WTC11 (cell line): ENCODE measurements around the gene OR4N5. TPM values are rescaled to one million over a fixed set of nuclear protein-coding genes. Genes with fewer than 3 reads are reported as not detected.
"Not testable (repeated sequence)": the region's sequence is repeated elsewhere in the genome, so short reads cannot be mapped to it uniquely, and the experiment has no call there.

Source experiments
- ATAC-seq: fragments of 200-7000 bp; cut with Tn5 transposase; 2 replicates; pipeline ENCODE4 v1.10.0; 2021; ENCODE audit warnings: mild to moderate bottlenecking, moderate library complexity
- CTCF ChIA-PET: fragments of 300-600 bp; sonication (Branson Sonifier 250); formaldehyde crosslinking; loops from one replicate; lab custom pipeline; 2021; ENCODE audit warnings: antibody characterized with exemption; lab: Charles Lee
- POLR2A ChIA-PET: fragments of 350-600 bp; sonication (Branson Sonifier 250); formaldehyde crosslinking; loops from one replicate; lab custom pipeline; 2021; ENCODE audit warnings: antibody characterized with exemption; lab: Charles Lee
- DNase-seq: peaks from one replicate; pipeline ENCODE4 v3.0.0; 2021; ENCODE audit warnings: low spot score
- H3K27ac Mint-ChIP-seq: 2 replicates; pipeline ENCODE4 v1.8.0; 2021; ENCODE audit warnings: mixed read lengths
- H3K27me3 Mint-ChIP-seq: 2 replicates; pipeline ENCODE4 v1.8.0; 2021; ENCODE audit warnings: low read depth, mild to moderate bottlenecking, moderate library complexity, mixed read lengths
- H3K36me3 Mint-ChIP-seq: 2 replicates; pipeline ENCODE4 v1.8.0; 2021; ENCODE audit warnings: mixed read lengths
- H3K4me1 Mint-ChIP-seq: 2 replicates; pipeline ENCODE4 v1.8.0; 2022; ENCODE audit warnings: mixed read lengths
- H3K4me3 Mint-ChIP-seq: 2 replicates; pipeline ENCODE4 v1.8.0; 2021; ENCODE audit warnings: mild to moderate bottlenecking, moderate library complexity, mixed read lengths
- H3K9me3 Mint-ChIP-seq: 2 replicates; pipeline ENCODE4 v1.8.0; 2021; ENCODE audit warnings: mixed read lengths
- CREB1 ChIP-seq: sonication (generic); formaldehyde crosslinking; IDR thresholded peaks from 2 replicates; pipeline ENCODE4 v1.8.0; 2023; ENCODE audit warnings: mild to moderate bottlenecking, missing genetic modification reagents
- EMX1 ChIP-seq: fragments of 250-450 bp; sonication (Bioruptor Pico); IDR thresholded peaks from 2 replicates; pipeline ENCODE4 v1.8.0; 2021; ENCODE audit warnings: mild to moderate bottlenecking
- ESRRA ChIP-seq: sonication (generic); formaldehyde crosslinking; IDR thresholded peaks from 2 replicates; pipeline ENCODE4 v1.8.1; 2022; ENCODE audit warnings: mild to moderate bottlenecking, missing genetic modification reagents, borderline replicate concordance
- FOXJ3 ChIP-seq: sonication (generic); formaldehyde crosslinking; IDR thresholded peaks from 2 replicates; pipeline ENCODE4 v1.9.0; 2021; ENCODE audit warnings: missing genetic modification reagents, mild to moderate bottlenecking, borderline replicate concordance
- FOXK1 ChIP-seq: sonication (generic); formaldehyde crosslinking; IDR thresholded peaks from 2 replicates; pipeline ENCODE4 v1.8.0; 2022; ENCODE audit warnings: mild to moderate bottlenecking, moderate library complexity, missing genetic modification reagents
- GABPB1 ChIP-seq: sonication (generic); formaldehyde crosslinking; IDR thresholded peaks from 2 replicates; pipeline ENCODE4 v1.8.1; 2023; ENCODE audit warnings: mild to moderate bottlenecking, missing genetic modification reagents
- MYBL2 ChIP-seq: sonication (generic); formaldehyde crosslinking; IDR thresholded peaks from 2 replicates; pipeline ENCODE4 v1.8.1; 2023; ENCODE audit warnings: mild to moderate bottlenecking, moderate library complexity, missing genetic modification reagents
- NR1H2 ChIP-seq: sonication (generic); formaldehyde crosslinking; IDR thresholded peaks from 2 replicates; pipeline ENCODE4 v1.9.0; 2021; ENCODE audit warnings: mild to moderate bottlenecking, moderate library complexity, missing genetic modification reagents
- OVOL2 ChIP-seq: fragments of 250-450 bp; sonication (Bioruptor Pico); IDR thresholded peaks from 2 replicates; pipeline ENCODE4 v1.9.0; 2021; ENCODE audit warnings: mild to moderate bottlenecking, borderline replicate concordance
- ZNF138 ChIP-seq: sonication (generic); formaldehyde crosslinking; conservative IDR thresholded peaks from 2 replicates; pipeline ENCODE4 v1.8.1; 2022; ENCODE audit warnings: mild to moderate bottlenecking, moderate library complexity, missing genetic modification reagents
- ZNF232 ChIP-seq: sonication (generic); formaldehyde crosslinking; IDR thresholded peaks from 2 replicates; pipeline ENCODE4 v1.8.0; 2022; ENCODE audit warnings: mild to moderate bottlenecking, missing genetic modification reagents
- ZNF263 ChIP-seq: sonication (generic); formaldehyde crosslinking; IDR thresholded peaks from 2 replicates; pipeline ENCODE4 v1.8.1; 2022; ENCODE audit warnings: low read depth, mild to moderate bottlenecking, moderate library complexity, missing genetic modification reagents
- ZNF317 ChIP-seq: sonication (generic); formaldehyde crosslinking; IDR thresholded peaks from 2 replicates; pipeline ENCODE4 v1.8.1; 2023; ENCODE audit warnings: low read depth, mild to moderate bottlenecking, moderate library complexity, missing genetic modification reagents, borderline replicate concordance
- ZNF416 ChIP-seq: fragments of 250-450 bp; sonication (Bioruptor Pico); IDR thresholded peaks from 2 replicates; pipeline ENCODE4 v1.9.0; 2021; ENCODE audit warnings: mild to moderate bottlenecking, inconsistent platforms
- ZNF423 ChIP-seq: fragments of 250-450 bp; sonication (Bioruptor Pico); IDR thresholded peaks from 2 replicates; pipeline ENCODE4 v2.1.2; 2022; ENCODE audit warnings: mild to moderate bottlenecking, moderate library complexity
- total RNA-seq: library from RNA; stranded (reverse); gene quantifications from 3 replicates; pipeline ENCODE4 v1.2.3, GENCODE V29; 2021
- TF ChIP-seq, protein P1 (sequence below): fragments of 200-600 bp; IDR thresholded peaks from 2 replicates; pipeline ENCODE4 v1.8.0; 2022; ENCODE audit warnings: antibody characterized with exemption
- TF ChIP-seq, protein P2 (sequence below): fragments of 250-450 bp; sonication (Bioruptor Pico); IDR thresholded peaks from 2 replicates; pipeline ENCODE4 v1.8.0; 2021; ENCODE audit warnings: mild to moderate bottlenecking
- TF ChIP-seq, protein P3 (sequence below): sonication (generic); formaldehyde crosslinking; IDR thresholded peaks from 2 replicates; pipeline ENCODE4 v1.8.0; 2022; ENCODE audit warnings: mild to moderate bottlenecking, missing genetic modification reagents
- TF ChIP-seq, protein P4 (sequence below): fragments of 250-450 bp; sonication (Bioruptor Pico); IDR thresholded peaks from 2 replicates; pipeline ENCODE4 v1.9.0; 2021; ENCODE audit warnings: moderate library complexity, mild to moderate bottlenecking, inconsistent platforms, borderline replicate concordance
- TF ChIP-seq, protein P5 (sequence below): sonication (generic); formaldehyde crosslinking; IDR thresholded peaks from 2 replicates; pipeline ENCODE4 v1.8.1; 2023; ENCODE audit warnings: mild to moderate bottlenecking, missing genetic modification reagents
- TF ChIP-seq, protein P6 (sequence below): fragments of 250-450 bp; sonication (Bioruptor Pico); IDR thresholded peaks from 2 replicates; pipeline ENCODE4 v1.9.0; 2021; ENCODE audit warnings: mild to moderate bottlenecking

The OR4N5 gene
- total RNA-seq, 1 experiment from 2014 or later = not detected

DNA sequence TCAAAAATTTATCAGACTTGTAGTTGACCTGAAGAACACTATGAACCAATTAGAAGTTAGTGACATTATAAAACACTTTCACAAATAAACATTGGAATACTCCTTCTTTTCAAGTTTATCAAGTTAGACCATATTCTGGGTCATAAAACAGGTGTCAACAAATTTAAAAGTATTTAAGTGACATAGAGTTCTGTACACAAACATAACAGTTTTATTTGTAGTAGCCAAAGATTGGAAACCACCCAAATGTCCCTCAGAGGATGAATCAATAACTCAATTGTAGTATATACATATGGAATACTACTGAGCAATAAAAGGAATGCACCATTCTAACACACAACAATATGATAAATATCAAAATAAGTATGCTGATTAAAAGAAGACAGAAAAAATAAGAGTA, 28.5 kb downstream of the OR4N5 start:
- CTCF ChIA-PET = no interaction called here
- no peak for ATAC-seq
- H3K36me3 Mint-ChIP-seq = peaks cover 52% of the 10 kb centered on the region
- H3K9me3 Mint-ChIP-seq = peaks cover 85% of the 10 kb centered on the region
- no peaks in the 10 kb centered on the region for H3K4me1 Mint-ChIP-seq
- TF ChIP-seq ZNF423 (CRISPR knock-in tag) = no peak
- TF ChIP-seq, protein P1, sequence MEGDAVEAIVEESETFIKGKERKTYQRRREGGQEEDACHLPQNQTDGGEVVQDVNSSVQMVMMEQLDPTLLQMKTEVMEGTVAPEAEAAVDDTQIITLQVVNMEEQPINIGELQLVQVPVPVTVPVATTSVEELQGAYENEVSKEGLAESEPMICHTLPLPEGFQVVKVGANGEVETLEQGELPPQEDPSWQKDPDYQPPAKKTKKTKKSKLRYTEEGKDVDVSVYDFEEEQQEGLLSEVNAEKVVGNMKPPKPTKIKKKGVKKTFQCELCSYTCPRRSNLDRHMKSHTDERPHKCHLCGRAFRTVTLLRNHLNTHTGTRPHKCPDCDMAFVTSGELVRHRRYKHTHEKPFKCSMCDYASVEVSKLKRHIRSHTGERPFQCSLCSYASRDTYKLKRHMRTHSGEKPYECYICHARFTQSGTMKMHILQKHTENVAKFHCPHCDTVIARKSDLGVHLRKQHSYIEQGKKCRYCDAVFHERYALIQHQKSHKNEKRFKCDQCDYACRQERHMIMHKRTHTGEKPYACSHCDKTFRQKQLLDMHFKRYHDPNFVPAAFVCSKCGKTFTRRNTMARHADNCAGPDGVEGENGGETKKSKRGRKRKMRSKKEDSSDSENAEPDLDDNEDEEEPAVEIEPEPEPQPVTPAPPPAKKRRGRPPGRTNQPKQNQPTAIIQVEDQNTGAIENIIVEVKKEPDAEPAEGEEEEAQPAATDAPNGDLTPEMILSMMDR = no peak
- TF ChIP-seq, protein P2, sequence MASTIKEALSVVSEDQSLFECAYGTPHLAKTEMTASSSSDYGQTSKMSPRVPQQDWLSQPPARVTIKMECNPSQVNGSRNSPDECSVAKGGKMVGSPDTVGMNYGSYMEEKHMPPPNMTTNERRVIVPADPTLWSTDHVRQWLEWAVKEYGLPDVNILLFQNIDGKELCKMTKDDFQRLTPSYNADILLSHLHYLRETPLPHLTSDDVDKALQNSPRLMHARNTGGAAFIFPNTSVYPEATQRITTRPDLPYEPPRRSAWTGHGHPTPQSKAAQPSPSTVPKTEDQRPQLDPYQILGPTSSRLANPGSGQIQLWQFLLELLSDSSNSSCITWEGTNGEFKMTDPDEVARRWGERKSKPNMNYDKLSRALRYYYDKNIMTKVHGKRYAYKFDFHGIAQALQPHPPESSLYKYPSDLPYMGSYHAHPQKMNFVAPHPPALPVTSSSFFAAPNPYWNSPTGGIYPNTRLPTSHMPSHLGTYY (CRISPR knock-in tag) = no peak
- no peak for TF ChIP-seq NR1H2 (CRISPR knock-in tag)
- TF ChIP-seq ZNF317 (CRISPR knock-in tag) = no peak
- TF ChIP-seq, protein P3, sequence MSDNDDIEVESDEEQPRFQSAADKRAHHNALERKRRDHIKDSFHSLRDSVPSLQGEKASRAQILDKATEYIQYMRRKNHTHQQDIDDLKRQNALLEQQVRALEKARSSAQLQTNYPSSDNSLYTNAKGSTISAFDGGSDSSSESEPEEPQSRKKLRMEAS (CRISPR knock-in tag) = no peak
- no peak for TF ChIP-seq OVOL2 (CRISPR knock-in tag)
- no peak for TF ChIP-seq MYBL2 (CRISPR knock-in tag)
- TF ChIP-seq FOXK1 (CRISPR knock-in tag) = no peak
- no peak for TF ChIP-seq ZNF416 (CRISPR knock-in tag)
- TF ChIP-seq, protein P4, sequence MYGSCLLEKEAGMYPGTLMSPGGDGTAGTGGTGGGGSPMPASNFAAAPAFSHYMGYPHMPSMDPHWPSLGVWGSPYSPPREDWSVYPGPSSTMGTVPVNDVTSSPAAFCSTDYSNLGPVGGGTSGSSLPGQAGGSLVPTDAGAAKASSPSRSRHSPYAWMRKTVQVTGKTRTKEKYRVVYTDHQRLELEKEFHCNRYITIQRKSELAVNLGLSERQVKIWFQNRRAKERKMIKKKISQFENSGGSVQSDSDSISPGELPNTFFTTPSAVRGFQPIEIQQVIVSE (CRISPR knock-in tag) = no peak
- no peak for TF ChIP-seq CREB1 (CRISPR knock-in tag)
- TF ChIP-seq FOXJ3 (CRISPR knock-in tag) = no peak
- TF ChIP-seq ZNF263 (CRISPR knock-in tag) = no peak
- no peak for TF ChIP-seq ZNF138
- no peak for TF ChIP-seq ZNF232 (CRISPR knock-in tag)
- no peak for TF ChIP-seq ESRRA
- POLR2A ChIA-PET = no interaction called here
- DNase-seq = no peak
- H3K27me3 Mint-ChIP-seq = peaks cover 5% of the 10 kb centered on the region
- H3K4me3 Mint-ChIP-seq = no peak overlapping the region
- H3K27ac Mint-ChIP-seq = no peak overlapping the region

DNA sequence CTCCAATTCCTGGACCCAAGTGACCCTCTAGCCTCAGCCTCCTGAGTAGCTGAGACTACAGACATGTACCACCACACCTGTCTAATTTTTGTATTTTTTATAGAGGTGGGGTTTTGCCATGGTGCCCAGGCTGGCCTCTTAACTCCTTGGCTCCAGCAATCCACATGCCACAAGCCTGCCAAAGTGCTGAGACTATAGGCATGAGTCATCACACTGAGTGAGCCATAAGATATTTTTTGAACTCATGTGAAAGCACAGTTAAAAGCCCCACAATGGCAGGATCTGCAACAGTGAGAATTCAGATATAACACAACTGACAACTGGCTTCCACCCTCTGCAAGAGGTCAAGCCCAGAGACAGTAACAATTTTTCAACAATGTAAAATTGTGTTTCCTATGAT, 31.2 kb downstream of the OR4N5 start:
- CTCF ChIA-PET = not testable (repeated sequence)

DNA sequence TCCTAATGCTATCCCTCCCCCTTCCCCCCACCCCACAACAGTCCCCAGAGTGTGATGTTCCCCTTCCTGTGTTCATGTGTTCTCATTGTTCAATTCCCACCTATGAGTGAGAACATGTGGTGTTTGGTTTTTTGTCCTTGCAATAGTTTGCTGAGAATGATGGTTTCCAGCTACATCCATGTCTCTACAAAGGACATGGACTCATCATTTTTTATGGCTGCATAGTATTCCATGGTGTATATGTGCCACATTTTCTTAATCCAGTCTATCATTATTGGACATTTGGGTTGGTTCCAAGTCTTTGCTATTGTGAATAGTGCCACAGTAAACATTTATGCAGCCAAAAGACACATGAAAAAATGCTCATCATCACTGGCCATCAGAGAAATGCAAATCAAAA, 35.6 kb downstream of the OR4N5 start:
- DNase-seq, POLR2A ChIA-PET, H3K4me3 Mint-ChIP-seq, CTCF ChIA-PET, ATAC-seq, H3K27ac Mint-ChIP-seq, H3K4me1 Mint-ChIP-seq: not testable (repeated sequence)
- Mint-ChIP-seq H3K36me3 (peaks cover 48% of the 10 kb centered on the region), H3K27me3 (peaks cover 14% of the 10 kb centered on the region), H3K9me3 (peaks cover 77% of the 10 kb centered on the region)

More for the DNA sequence above, 31.2 kb downstream of the OR4N5 start:
- Mint-ChIP-seq H3K9me3 (peaks cover 80% of the 10 kb centered on the region), H3K36me3 (peaks cover 44% of the 10 kb centered on the region)
- POLR2A ChIA-PET, ATAC-seq, DNase-seq, H3K4me1 Mint-ChIP-seq, H3K27me3 Mint-ChIP-seq, H3K27ac Mint-ChIP-seq, H3K4me3 Mint-ChIP-seq: not testable (repeated sequence)

DNA sequence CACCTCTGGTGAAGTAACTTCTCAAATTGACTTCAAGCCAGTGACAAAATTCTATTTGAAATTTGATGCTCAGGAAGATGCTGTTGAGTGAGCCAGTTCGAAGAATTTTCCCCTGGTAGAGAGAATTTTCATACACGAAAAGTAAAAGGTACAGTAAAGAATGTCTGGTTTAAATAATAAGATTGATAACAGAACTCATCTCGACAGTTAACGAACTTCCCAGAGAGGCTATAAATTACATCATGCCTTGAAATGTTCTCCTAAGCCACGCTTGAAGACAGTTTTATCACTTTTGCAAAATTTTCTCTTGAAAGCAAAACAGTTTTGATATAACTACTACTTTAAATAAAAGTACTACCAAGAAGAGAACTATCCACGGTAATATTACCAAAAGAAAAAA, 37.7 kb downstream of the OR4N5 start:
- CTCF ChIA-PET = no interaction called here
- Mint-ChIP-seq H3K36me3 (peaks cover 55% of the 10 kb centered on the region), H3K27me3 (peaks cover 9% of the 10 kb centered on the region), H3K4me3 (no peak overlapping the region), H3K9me3 (peaks cover 85% of the 10 kb centered on the region), H3K27ac (no peak overlapping the region), H3K4me1 (no peaks in the 10 kb centered on the region)
- POLR2A ChIA-PET = no interaction called here
- DNase-seq = no peak
- ATAC-seq = no peak
- no peak for TF ChIP-seq FOXK1 (CRISPR knock-in tag)
- TF ChIP-seq, protein P5, sequence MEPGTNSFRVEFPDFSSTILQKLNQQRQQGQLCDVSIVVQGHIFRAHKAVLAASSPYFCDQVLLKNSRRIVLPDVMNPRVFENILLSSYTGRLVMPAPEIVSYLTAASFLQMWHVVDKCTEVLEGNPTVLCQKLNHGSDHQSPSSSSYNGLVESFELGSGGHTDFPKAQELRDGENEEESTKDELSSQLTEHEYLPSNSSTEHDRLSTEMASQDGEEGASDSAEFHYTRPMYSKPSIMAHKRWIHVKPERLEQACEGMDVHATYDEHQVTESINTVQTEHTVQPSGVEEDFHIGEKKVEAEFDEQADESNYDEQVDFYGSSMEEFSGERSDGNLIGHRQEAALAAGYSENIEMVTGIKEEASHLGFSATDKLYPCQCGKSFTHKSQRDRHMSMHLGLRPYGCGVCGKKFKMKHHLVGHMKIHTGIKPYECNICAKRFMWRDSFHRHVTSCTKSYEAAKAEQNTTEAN (CRISPR knock-in tag) = no peak
- no peak for TF ChIP-seq GABPB1 (CRISPR knock-in tag)
- no peak for TF ChIP-seq CREB1 (CRISPR knock-in tag)
- TF ChIP-seq, protein P6, sequence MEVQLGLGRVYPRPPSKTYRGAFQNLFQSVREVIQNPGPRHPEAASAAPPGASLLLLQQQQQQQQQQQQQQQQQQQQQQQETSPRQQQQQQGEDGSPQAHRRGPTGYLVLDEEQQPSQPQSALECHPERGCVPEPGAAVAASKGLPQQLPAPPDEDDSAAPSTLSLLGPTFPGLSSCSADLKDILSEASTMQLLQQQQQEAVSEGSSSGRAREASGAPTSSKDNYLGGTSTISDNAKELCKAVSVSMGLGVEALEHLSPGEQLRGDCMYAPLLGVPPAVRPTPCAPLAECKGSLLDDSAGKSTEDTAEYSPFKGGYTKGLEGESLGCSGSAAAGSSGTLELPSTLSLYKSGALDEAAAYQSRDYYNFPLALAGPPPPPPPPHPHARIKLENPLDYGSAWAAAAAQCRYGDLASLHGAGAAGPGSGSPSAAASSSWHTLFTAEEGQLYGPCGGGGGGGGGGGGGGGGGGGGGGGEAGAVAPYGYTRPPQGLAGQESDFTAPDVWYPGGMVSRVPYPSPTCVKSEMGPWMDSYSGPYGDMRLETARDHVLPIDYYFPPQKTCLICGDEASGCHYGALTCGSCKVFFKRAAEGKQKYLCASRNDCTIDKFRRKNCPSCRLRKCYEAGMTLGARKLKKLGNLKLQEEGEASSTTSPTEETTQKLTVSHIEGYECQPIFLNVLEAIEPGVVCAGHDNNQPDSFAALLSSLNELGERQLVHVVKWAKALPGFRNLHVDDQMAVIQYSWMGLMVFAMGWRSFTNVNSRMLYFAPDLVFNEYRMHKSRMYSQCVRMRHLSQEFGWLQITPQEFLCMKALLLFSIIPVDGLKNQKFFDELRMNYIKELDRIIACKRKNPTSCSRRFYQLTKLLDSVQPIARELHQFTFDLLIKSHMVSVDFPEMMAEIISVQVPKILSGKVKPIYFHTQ (CRISPR knock-in tag) = no peak
- TF ChIP-seq EMX1 = no peak
- TF ChIP-seq ZNF416 (CRISPR knock-in tag) = no peak
